ENCODE data around the gene FRMD4A.

- TF ChIP-seq CTCF (IDR thresholded peaks at IDR 0.05; ENCODE audit: insufficient read depth, low read length, poor library complexity, severe bottlenecking), result no peak
- no peak for TF ChIP-seq EZH2phosphoT487 (conservative IDR thresholded peaks at IDR 0.05; ENCODE audit: low read length)
Measured at GRCh38 chr10:13789448-13789829, 541.3 kb downstream of the FRMD4A start.

Data from SU-DHL-6 (cell line).